ENCODE results near the gene THOC5.

GRCh38 chr22:29491012-29491411 lies 62.5 kb downstream of the THOC5 start:
- TF ChIP-seq PATZ1 (CRISPR knock-in tag; IDR thresholded peaks at IDR 0.05; ENCODE audit: borderline replicate concordance) (no peak), ZNF8 (CRISPR knock-in tag; IDR thresholded peaks at IDR 0.05) (no peak), TOX (CRISPR knock-in tag; IDR thresholded peaks at IDR 0.05; ENCODE audit: borderline replicate concordance) (no peak), CSDC2 (CRISPR knock-in tag; IDR thresholded peaks at IDR 0.05) (no peak), CREB5 (CRISPR knock-in tag; IDR thresholded peaks at IDR 0.05; ENCODE audit: low read depth) (no peak), ZFP3 (CRISPR knock-in tag; IDR thresholded peaks at IDR 0.05) (no peak), CSRNP3 (CRISPR knock-in tag; IDR thresholded peaks at IDR 0.05) (no peak), SNAI2 (CRISPR knock-in tag; IDR thresholded peaks at IDR 0.05) (no peak), ZFP30 (CRISPR knock-in tag; IDR thresholded peaks at IDR 0.05) (no peak)
